Vagina (tissue), 2 donors: Measurements from ENCODE around the gene NYAP1.

Experiments
- POLR2A ChIP-seq, 2 donors: fragments of 450-650 bp; IDR thresholded peaks; one replicate each; pipeline ENCODE4 v1.6.1; 2017; ENCODE audit warnings: antibody characterized with exemption in 2 of 2, mild to moderate bottlenecking in 2 of 2, moderate library complexity in 2 of 2
- POLR2AphosphoS5 ChIP-seq, 2 donors: sonication (generic); formaldehyde crosslinking; IDR thresholded peaks; one replicate each; pipeline ENCODE4 v1.9.0; 2017; ENCODE audit warnings: antibody characterized with exemption in 2 of 2, mild to moderate bottlenecking in 2 of 2, low read depth in 1 of 2; ENCODE audit not compliant: insufficient read depth in 1 of 2
- TF ChIP-seq, protein P1 (sequence below), 3 experiments: fragments of 450-650 bp in 2 of 3; fragments of 200-600 bp in 1 of 3; sonication (generic) in 1 of 3; IDR thresholded peaks; one replicate each; pipeline ENCODE4 v1.5.1; 2017 to 2019; ENCODE audit warnings: antibody characterized with exemption in 3 of 3, mild to moderate bottlenecking in 2 of 3, moderate library complexity in 2 of 3

DNA sequence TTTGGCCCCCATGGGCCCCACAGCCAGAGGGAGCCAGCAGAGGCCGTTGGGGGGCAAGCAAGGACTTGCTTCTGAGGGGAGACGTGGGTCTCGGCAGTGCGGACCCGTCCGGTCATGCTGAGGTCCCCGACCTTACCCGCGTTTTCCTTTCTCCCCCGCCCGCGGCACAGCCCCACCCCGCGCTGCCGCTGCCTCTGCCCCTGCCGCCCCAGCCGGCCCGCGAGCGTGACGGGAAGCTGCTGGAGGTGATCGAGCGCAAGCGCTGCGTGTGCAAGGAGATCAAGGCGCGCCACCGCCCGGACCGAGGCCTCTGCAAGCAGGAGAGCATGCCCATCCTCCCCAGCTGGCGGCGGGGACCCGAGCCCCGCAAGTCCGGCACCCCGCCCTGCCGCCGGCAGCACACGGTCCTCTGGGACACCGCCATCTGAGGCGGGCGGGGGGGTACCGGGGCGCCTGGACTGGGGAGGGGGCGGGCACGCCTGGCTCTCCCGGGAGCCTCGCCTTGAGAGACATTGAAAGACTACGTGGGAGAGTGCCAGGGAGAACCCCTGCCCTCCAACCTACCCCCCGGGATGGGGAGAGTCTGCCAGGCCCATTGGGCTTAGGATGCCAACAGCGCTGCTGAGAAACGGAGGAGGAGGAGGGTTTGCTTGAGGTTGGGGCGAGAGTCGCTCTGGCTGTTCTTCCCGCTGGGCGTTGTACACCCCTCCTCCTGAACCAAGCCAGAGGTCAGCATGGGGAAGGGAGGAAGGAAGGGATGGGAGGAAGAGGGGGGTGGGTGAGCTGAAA is 9.9 kb downstream of the NYAP1 start:
- TF ChIP-seq, protein P1, sequence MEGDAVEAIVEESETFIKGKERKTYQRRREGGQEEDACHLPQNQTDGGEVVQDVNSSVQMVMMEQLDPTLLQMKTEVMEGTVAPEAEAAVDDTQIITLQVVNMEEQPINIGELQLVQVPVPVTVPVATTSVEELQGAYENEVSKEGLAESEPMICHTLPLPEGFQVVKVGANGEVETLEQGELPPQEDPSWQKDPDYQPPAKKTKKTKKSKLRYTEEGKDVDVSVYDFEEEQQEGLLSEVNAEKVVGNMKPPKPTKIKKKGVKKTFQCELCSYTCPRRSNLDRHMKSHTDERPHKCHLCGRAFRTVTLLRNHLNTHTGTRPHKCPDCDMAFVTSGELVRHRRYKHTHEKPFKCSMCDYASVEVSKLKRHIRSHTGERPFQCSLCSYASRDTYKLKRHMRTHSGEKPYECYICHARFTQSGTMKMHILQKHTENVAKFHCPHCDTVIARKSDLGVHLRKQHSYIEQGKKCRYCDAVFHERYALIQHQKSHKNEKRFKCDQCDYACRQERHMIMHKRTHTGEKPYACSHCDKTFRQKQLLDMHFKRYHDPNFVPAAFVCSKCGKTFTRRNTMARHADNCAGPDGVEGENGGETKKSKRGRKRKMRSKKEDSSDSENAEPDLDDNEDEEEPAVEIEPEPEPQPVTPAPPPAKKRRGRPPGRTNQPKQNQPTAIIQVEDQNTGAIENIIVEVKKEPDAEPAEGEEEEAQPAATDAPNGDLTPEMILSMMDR (IDR thresholded peaks at IDR 0.05): no peak
- TF ChIP-seq POLR2A (IDR thresholded peaks at IDR 0.05) (no peak), POLR2AphosphoS5 (IDR thresholded peaks at IDR 0.05; ENCODE audit: insufficient read depth in 1 of 2, low read depth in 1 of 2) (no peak)
